ENCODE results near the gene LRTM2.

Gene LRTM2

DNA sequence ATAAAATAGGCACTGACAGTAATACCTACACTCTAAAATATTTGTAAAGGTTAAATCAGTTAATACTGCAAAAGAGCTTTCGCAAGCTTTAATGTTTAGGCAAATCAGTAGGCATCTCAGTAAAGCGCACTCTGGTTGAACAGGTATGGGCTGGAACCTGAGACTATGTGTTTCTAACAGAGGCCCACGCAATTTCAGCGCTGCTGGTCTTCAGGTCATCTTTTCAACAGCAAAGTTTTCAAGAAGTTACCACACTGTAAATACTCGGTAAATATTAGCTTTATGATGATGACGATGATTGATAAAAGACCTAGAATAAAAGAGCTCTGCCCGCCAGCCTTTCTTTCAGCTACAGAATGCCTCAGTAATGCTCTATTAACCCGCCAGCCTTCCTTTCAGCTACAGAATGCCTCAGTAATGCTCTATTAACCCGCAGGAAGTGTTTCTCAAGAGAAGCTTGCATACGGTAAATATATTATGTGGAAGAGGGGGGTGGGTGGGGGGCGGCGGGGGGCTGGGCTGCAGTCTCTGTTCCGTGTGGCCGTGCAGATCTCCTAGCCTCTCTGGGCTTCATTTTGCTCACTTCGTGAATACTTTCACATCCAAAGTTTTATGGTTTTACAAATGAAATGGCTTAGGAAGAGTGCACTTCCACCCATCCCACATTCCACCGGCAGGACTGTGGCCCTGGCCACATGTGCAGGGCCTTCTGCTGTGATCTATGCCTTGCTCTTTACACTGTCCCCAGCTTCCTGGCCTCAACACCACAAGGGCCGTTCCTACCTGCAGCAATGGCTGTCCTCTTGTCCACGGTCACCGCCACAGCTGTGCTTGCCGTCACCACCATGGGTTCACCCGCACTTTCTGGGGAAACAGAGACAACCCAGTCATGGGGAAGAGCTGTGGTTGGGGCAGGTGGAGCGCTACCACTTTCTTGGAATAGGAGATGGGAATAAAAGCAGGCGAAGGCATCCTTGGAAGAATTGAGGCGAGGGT lies 19.9 kb downstream of the LRTM2 start:
- peak; percentile 24 for DNase-seq (ENCODE audit: low spot score)
- in situ Hi-C loops (cut with MboI; ENCODE audit: low sequenced_read_pairs, unreplicated experiment), result no loop called here
- TF ChIP-seq, protein P1, sequence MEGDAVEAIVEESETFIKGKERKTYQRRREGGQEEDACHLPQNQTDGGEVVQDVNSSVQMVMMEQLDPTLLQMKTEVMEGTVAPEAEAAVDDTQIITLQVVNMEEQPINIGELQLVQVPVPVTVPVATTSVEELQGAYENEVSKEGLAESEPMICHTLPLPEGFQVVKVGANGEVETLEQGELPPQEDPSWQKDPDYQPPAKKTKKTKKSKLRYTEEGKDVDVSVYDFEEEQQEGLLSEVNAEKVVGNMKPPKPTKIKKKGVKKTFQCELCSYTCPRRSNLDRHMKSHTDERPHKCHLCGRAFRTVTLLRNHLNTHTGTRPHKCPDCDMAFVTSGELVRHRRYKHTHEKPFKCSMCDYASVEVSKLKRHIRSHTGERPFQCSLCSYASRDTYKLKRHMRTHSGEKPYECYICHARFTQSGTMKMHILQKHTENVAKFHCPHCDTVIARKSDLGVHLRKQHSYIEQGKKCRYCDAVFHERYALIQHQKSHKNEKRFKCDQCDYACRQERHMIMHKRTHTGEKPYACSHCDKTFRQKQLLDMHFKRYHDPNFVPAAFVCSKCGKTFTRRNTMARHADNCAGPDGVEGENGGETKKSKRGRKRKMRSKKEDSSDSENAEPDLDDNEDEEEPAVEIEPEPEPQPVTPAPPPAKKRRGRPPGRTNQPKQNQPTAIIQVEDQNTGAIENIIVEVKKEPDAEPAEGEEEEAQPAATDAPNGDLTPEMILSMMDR (IDR thresholded peaks at IDR 0.05; ENCODE audit: borderline replicate concordance, control extremely low read depth, extremely low read depth, insufficient read depth, missing control alignments), result no peak

DNA sequence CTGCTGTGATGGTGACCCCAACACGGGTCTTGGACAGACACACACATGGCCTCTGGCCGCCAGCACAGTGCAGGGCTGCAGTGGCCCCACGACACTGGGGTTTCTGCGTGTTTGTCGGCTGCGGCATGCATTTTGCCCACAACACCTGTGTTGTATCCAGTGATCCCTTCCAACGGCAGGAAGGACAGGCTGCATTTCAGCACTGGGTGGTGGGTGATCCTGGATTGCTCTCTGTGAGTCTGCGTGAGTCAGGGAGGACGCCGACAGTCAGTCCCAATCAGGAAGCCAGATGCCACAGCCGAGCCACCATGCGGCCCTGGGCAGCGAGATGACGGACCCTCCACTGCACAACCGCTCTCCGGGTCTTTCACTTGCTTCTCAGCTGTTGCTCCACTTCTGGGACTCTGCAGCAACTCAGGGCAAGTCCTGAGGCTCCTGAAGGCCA lies 20.6 kb downstream of the LRTM2 start:
- in situ Hi-C loops (cut with MboI; ENCODE audit: low sequenced_read_pairs, unreplicated experiment), result no loop called here
- TF ChIP-seq, protein P1 (IDR thresholded peaks at IDR 0.05; ENCODE audit: borderline replicate concordance, control extremely low read depth, extremely low read depth, insufficient read depth, missing control alignments), result no peak
- no peak for DNase-seq (ENCODE audit: low spot score)

DNA sequence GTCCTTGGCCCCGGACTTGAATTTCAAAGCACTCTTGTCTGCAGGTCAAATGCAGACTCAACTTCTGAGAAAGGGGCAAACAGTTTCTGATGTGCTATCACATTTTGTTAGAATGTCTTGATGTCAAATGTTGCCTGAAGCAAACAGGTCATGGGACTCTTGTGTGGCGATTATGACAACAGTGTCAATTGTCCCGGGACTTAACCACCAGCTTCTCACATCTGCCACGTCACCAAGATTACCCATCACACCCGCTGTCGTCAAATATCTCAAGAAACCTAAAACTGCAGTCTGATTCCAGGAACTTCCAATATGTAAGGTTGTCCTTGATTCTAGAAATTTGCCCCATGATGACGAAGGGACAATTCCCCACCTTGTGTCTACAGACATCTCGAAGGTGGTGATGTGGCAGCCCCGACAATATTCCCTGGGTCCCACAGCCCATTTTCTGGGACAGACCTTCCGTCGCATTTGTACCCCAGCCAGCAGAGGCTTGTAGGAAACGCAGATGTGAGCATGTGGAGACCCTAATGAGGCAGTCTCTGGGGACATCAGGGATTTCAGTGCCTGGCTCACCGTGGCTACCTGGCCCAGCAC lies 21.3 kb downstream of the LRTM2 start:
- DNase-seq (ENCODE audit: low spot score), result peak; percentile 18
- TF ChIP-seq, protein P1 (IDR thresholded peaks at IDR 0.05; ENCODE audit: borderline replicate concordance, control extremely low read depth, extremely low read depth, insufficient read depth, missing control alignments), result no peak
- in situ Hi-C loops (cut with MboI; ENCODE audit: low sequenced_read_pairs, unreplicated experiment), result no loop called here

DNA sequence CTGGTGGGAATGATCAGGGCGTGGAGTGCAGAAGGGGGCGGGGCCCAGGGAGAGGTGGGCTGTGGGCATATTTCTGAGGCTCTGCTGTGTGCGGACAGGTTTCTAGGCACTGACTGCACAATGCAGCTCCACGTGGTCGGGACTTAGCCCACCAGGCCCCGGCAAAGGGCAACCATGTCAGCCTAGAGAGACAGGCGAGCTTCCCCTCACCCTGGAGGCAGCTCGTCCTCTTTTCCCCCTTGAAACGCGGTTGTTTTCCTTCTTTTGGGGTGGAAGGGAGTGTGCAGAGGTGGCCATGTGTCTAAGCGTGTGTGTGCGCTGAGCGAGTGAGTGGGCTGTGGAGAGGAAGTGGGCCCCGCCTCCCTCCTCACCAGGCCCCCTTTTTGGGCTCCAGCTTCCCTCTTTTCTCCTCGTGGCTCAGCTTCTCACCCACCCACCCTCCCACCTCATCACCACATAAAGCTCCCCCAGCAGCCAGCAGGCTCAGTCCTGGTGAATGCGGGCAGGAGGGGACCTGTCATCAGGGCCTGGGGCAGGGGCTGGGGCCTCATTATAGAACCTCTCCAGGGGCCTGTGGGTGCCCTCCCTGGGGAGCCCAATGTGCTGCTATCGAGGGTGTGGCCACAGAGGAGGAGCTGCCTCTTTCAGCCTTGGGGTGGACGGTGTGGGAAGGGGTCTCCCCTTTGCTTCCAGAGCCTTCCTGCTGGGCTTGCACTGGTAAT lies 22.0 kb downstream of the LRTM2 start:
- DNase-seq (ENCODE audit: low spot score), result peak; percentile 32
- TF ChIP-seq, protein P1 (IDR thresholded peaks at IDR 0.05; ENCODE audit: borderline replicate concordance, control extremely low read depth, extremely low read depth, insufficient read depth, missing control alignments), result no peak
- in situ Hi-C loops (cut with MboI; ENCODE audit: low sequenced_read_pairs, unreplicated experiment), result no loop called here

DNA sequence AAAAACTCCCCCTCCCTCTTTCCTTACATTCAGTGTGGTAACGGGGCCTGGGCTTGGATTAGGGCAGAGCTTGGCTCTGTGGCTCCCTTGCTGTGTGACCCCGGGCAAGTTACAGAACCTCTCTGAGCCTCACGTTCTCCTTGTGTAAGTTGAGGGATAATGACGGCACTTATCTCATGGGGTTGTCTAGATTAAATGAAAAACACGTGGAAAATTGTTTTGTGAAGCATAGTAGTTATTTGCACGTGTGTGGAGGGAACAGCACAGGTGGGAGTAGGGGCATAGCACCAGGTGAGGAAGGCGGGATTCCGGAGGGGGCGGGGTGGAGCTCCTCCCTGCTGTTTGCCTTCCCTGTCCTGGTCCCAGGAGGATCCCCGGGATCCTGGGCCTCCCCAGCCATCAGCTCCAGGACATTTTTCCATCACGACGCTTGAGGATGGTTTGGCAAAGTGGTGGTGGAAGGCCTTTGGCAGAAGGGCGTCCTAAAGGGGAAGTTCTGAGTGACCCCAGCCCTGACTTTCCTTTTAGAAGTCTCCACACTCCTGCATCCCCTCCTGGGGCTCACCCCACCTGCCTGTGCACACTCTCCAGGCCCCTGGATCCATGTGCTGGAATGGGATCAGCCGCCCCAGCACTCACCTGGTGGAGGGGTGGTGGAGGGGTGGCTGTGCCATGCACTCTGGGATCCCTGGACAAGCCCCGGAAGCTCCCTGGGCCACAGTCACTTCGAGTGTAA lies 22.7 kb downstream of the LRTM2 start:
- DNase-seq (ENCODE audit: low spot score), result peak; percentile 20
- in situ Hi-C loops (cut with MboI; ENCODE audit: low sequenced_read_pairs, unreplicated experiment), result no loop called here
- TF ChIP-seq, protein P1 (IDR thresholded peaks at IDR 0.05; ENCODE audit: borderline replicate concordance, control extremely low read depth, extremely low read depth, insufficient read depth, missing control alignments), result no peak

DNA sequence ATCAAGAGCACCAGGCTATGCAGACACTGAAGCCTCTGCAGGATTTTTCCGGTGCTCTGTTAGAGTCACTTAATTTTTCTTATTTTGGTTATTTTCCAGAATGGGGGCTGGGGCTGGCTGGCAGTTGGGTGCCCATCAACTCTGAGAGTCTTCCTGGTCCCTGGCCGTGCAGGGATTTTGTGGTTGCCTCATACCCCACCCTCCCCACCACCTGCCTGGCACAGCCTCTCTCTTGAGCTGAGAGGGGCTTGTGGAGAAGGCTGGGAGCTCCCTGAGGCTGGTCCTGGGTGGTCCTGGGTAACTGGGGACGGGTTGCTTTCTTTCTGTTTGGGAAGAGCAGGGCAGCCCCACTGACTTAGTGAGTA lies 23.3 kb downstream of the LRTM2 start:
- in situ Hi-C loops (cut with MboI; ENCODE audit: low sequenced_read_pairs, unreplicated experiment), result no loop called here
- no peak for DNase-seq (ENCODE audit: low spot score)
- TF ChIP-seq, protein P1 (IDR thresholded peaks at IDR 0.05; ENCODE audit: borderline replicate concordance, control extremely low read depth, extremely low read depth, insufficient read depth, missing control alignments), result no peak
